IMR-90 (cell line): ENCODE results near the gene SRBD1. TPM values are rescaled to one million over a fixed set of nuclear protein-coding genes. Genes with fewer than 3 reads are reported as not detected.

Source experiments
- ATAC-seq: fragments of 200-7000 bp; cut with Tn5 transposase; 2 replicates; pipeline ENCODE4 v1.9.1; 2020; ENCODE audit warnings: low read depth, mild to moderate bottlenecking, moderate library complexity
- BruUV-seq: library from RNA; stranded (reverse); fragments of 400-500 nt; replicated peaks from 2 replicates; lab custom pipeline; 2021; lab: Mats Ljungman, UMichigan
- CTCF ChIA-PET: fragments of 300-600 bp; formaldehyde crosslinking; extraction: SDS; loops from one replicate; lab custom pipeline; 2021; ENCODE audit warnings: antibody characterized with exemption; lab: Yijun Ruan, JAX
- POLR2A ChIA-PET: fragments of 300-600 bp; sonication (Branson Sonifier 250); formaldehyde crosslinking; loops from one replicate; lab custom pipeline; 2022; ENCODE audit warnings: antibody characterized with exemption; ENCODE audit not compliant: unreplicated experiment; lab: Charles Lee
- DNase-seq: peaks from one replicate; pipeline ENCODE4 v3.0.0; 2013
- H2AFZ ChIP-seq: replicated peaks from 2 replicates; pipeline ENCODE3; 2013; ENCODE audit warnings: low read length, mild to moderate bottlenecking; ENCODE audit not compliant: poor library complexity
- H2AK5ac ChIP-seq: 2 replicates; pipeline ENCODE4 v1.6.1; 2013; ENCODE audit warnings: low read depth, low read length, inconsistent platforms
- H2AK9ac ChIP-seq: replicated peaks from 2 replicates; pipeline ENCODE3; 2013; ENCODE audit warnings: mild to moderate bottlenecking, low read depth, low read length, moderate library complexity; ENCODE audit not compliant: poor library complexity
- H2BK120ac ChIP-seq: 2 replicates; pipeline ENCODE4 v1.6.1; 2013; ENCODE audit warnings: low read depth, low read length, inconsistent platforms
- H2BK15ac ChIP-seq: 3 replicates; pipeline ENCODE4 v1.6.1; 2013; ENCODE audit warnings: low read depth, low read length, inconsistent platforms
- H2BK20ac ChIP-seq: 2 replicates; pipeline ENCODE4 v1.6.1; 2013; ENCODE audit warnings: low read depth, mild to moderate bottlenecking, inconsistent platforms, low read length, moderate library complexity
- H2BK5ac ChIP-seq: 2 replicates; pipeline ENCODE4 v1.6.1; 2013; ENCODE audit warnings: mild to moderate bottlenecking, low read depth, low read length, inconsistent platforms; ENCODE audit not compliant: poor library complexity, severe bottlenecking
- H3K14ac ChIP-seq: replicated peaks from 2 replicates; pipeline ENCODE4 v1.6.1; 2013; ENCODE audit warnings: low read depth, low read length, inconsistent platforms
- H3K18ac ChIP-seq: 2 replicates; pipeline ENCODE4 v1.6.1; 2013; ENCODE audit warnings: low read depth, low read length, control low read depth
- H3K23ac ChIP-seq: 2 replicates; pipeline ENCODE4 v1.6.1; 2013; ENCODE audit warnings: low read depth, low read length, inconsistent platforms
- H3K27ac ChIP-seq: 2 replicates; pipeline ENCODE4 v1.5.1; 2013; ENCODE audit warnings: mild to moderate bottlenecking, control low read depth, low read length; ENCODE audit not compliant: insufficient read depth
- H3K27me3 ChIP-seq: 2 replicates; pipeline ENCODE4 v1.6.1; 2013; ENCODE audit warnings: low read length; ENCODE audit not compliant: control insufficient read depth, insufficient read depth
- H3K36me3 ChIP-seq: 2 replicates; pipeline ENCODE4 v1.6.1; 2013; ENCODE audit warnings: low read length, mixed read lengths; ENCODE audit not compliant: control insufficient read depth, insufficient read depth
- H3K4ac ChIP-seq: 2 replicates; pipeline ENCODE4 v1.6.1; 2013; ENCODE audit warnings: low read depth, low read length, inconsistent platforms
- H3K4me1 ChIP-seq: 2 replicates; pipeline ENCODE4 v1.6.1; 2013; ENCODE audit warnings: low read length, mixed read lengths; ENCODE audit not compliant: control insufficient read depth, insufficient read depth
- H3K4me2 ChIP-seq: 2 replicates; pipeline ENCODE4 v1.6.1; 2013; ENCODE audit warnings: low read depth, mild to moderate bottlenecking, control low read depth, low read length, moderate library complexity
- H3K4me3 ChIP-seq: 2 replicates; pipeline ENCODE4 v1.5.1; 2013; ENCODE audit warnings: low read depth, mild to moderate bottlenecking, control low read depth, low read length, moderate library complexity; ENCODE audit not compliant: insufficient read depth
- H3K56ac ChIP-seq: 2 replicates; pipeline ENCODE4 v1.6.1; 2013; ENCODE audit warnings: low read length, inconsistent platforms; ENCODE audit not compliant: insufficient read depth; ENCODE audit errors: extremely low read depth
- H3K79me1 ChIP-seq, 2 experiments: 2 replicates each; pipeline ENCODE4 v1.6.1; 2013; ENCODE audit warnings: low read length in 2 of 2, inconsistent platforms in 1 of 2, low read depth in 1 of 2
- H3K9ac ChIP-seq: 2 replicates; pipeline ENCODE4 v1.6.1; 2013; ENCODE audit warnings: low read depth, low read length, control low read depth
- H3K9me1 ChIP-seq: 2 replicates; pipeline ENCODE4 v1.6.1; 2013; ENCODE audit warnings: low read length, inconsistent platforms; ENCODE audit not compliant: insufficient read depth
- H3K9me3 ChIP-seq: 2 replicates; pipeline ENCODE4 v1.6.1; 2013; ENCODE audit warnings: low read length; ENCODE audit not compliant: control insufficient read depth, insufficient read depth
- H4K20me1 ChIP-seq: 2 replicates; pipeline ENCODE4 v1.6.1; 2013; ENCODE audit warnings: low read length, inconsistent platforms; ENCODE audit not compliant: insufficient read depth
- H4K5ac ChIP-seq: 2 replicates; pipeline ENCODE4 v1.6.1; 2013; ENCODE audit warnings: mild to moderate bottlenecking, low read depth, low read length, control low read depth
- H4K8ac ChIP-seq, 2 experiments: 2 replicates each; pipeline ENCODE4 v1.6.1; 2013; ENCODE audit warnings: low read depth in 2 of 2, low read length in 2 of 2, control low read depth in 1 of 2, inconsistent platforms in 1 of 2
- H4K91ac ChIP-seq: 2 replicates; pipeline ENCODE4 v1.6.1; 2013; ENCODE audit warnings: low read depth, low read length, inconsistent platforms; ENCODE audit not compliant: insufficient read depth
- BHLHE40 ChIP-seq: fragments of 150-350 bp; IDR thresholded peaks from 2 replicates; pipeline ENCODE4 v1.6.1; 2016; ENCODE audit warnings: mild to moderate bottlenecking, low read depth, low read length
- CEBPB ChIP-seq: IDR thresholded peaks from 2 replicates; pipeline ENCODE4 v1.6.1; 2012; ENCODE audit warnings: low read depth, low read length, improper control_type of control experiment
- WGBS, 2 experiments: methylation state at CpG; one replicate each; pipeline versions ENCODE4 v1.1.5 to v1.1.7; 2013; ENCODE audit warnings: missing lambda C conversion rate in 2 of 2; ENCODE audit not compliant: insufficient read length in 1 of 2; ENCODE audit errors: extremely low coverage in 2 of 2; 5-methylcytosine and 5-hydroxymethylcytosine counted together
- dilution Hi-C: fragments of 300-500 bp; cut with HindIII; formaldehyde crosslinking; loops from one replicate; pipeline ENCODE4 v1.14.3; 2018; ENCODE audit warnings: low sequenced_read_pairs; ENCODE audit not compliant: unreplicated experiment
- in situ Hi-C: fragments of 300-500 bp; cut with MboI; formaldehyde crosslinking; loops from 3 replicates; pipeline ENCODE4 v1.14.3; 2019; ENCODE audit warnings: low sequenced_read_pairs, inconsistent platforms, mixed read lengths
- intact Hi-C: fragments of 100-400 bp; cut with micrococcal nuclease; formaldehyde crosslinking; loops from 2 replicates; pipeline ENCODE4 v1.10.0; 2022
- polyA plus RNA-seq, 3 experiments: library from polyadenylated mRNA; depleted of rRNA; stranded (reverse); fragments of >200 nt; gene quantifications; 2 replicates each; pipeline ENCODE4 v1.2.3, GENCODE V29; 2012; ENCODE audit warnings: low replicate concordance in 1 of 3
- total RNA-seq: library from RNA; depleted of rRNA; stranded (reverse); fragments of >200 nt; gene quantifications from 2 replicates; pipeline ENCODE4 v1.2.3, GENCODE V29; 2012

SRBD1 gene
- total and polyA plus RNA-seq, 2 of the 4 experiments (the other 2 are of a cell fraction), result 3.5 to 14.7 TPM

GRCh38 chr2:45614871-45615415 lies 3.9 kb upstream of the SRBD1 start:
- no peak overlapping the region for H3K27ac ChIP-seq
- intact Hi-C loops (no loop called here), dilution Hi-C loops (no loop called here), in situ Hi-C loops (no loop called here)
- H3K27me3 ChIP-seq, result no peaks in the 10 kb centered on the region; the same call in 1 of the 2 replicates
- H3K18ac ChIP-seq, result no peak overlapping the region
- 0 out of 2 replicates have a peak, but pooled peaks cover 4% of the 10 kb centered on the region for H3K9me1 ChIP-seq
- H3K4me2 ChIP-seq, result no peak overlapping the region
- no CpG with 5 or more reads among the region's 3 CpGs for WGBS, 2 experiments
- no peak overlapping the region for H3K23ac ChIP-seq
- H3K9me3 ChIP-seq, result no peaks in the 10 kb centered on the region
- no TSS peak for BruUV-seq
- no peaks in the 10 kb centered on the region for H3K36me3 ChIP-seq
- no peak overlapping the region for H2BK5ac ChIP-seq
- ChIA-PET POLR2A (no interaction called here), CTCF (no interaction called here)
- H3K56ac ChIP-seq, result no peak overlapping the region
- no peak overlapping the region for H3K4ac ChIP-seq
- H3K79me1 ChIP-seq, result peaks cover 6 to 7% of the 10 kb centered on the region in 2 experiments
- peak; percentile 38 for DNase-seq
- no peak overlapping the region for H4K8ac ChIP-seq
- peaks cover 9% of the 10 kb centered on the region for H3K4me1 ChIP-seq
- peak overlapping the region; percentile 50 for H2BK120ac ChIP-seq
- H3K14ac ChIP-seq, result no peak overlapping the region
- no peaks in the 10 kb centered on the region for H4K20me1 ChIP-seq
- H2AK9ac ChIP-seq, result no peak overlapping the region
- no peak overlapping the region for H2BK15ac ChIP-seq
- H3K9ac ChIP-seq, result no peak overlapping the region
- no peak overlapping the region for H2AK5ac ChIP-seq
- no peak overlapping the region for H2AFZ ChIP-seq
- H2BK20ac ChIP-seq, result peak overlapping the region; percentile 59; the same call in 1 of the 2 replicates
- H4K5ac ChIP-seq, result no peak overlapping the region
- no peak overlapping the region for H4K91ac ChIP-seq
- no peak for ATAC-seq
- TF ChIP-seq CEBPB (0 out of 2 replicates have a peak, but pooled peaks have one; percentile 21), BHLHE40 (no peak)
- no peak overlapping the region for H3K4me3 ChIP-seq
